ENCODE data around the gene CCNG2. TPM values are rescaled to one million over a fixed set of nuclear protein-coding genes. Genes with fewer than 3 reads are reported as not detected.

The CCNG2 gene
- total and polyA plus RNA-seq, 2 of the 4 experiments (the other 2 are of a cell fraction), result 11.3 to 14.9 TPM

DNA sequence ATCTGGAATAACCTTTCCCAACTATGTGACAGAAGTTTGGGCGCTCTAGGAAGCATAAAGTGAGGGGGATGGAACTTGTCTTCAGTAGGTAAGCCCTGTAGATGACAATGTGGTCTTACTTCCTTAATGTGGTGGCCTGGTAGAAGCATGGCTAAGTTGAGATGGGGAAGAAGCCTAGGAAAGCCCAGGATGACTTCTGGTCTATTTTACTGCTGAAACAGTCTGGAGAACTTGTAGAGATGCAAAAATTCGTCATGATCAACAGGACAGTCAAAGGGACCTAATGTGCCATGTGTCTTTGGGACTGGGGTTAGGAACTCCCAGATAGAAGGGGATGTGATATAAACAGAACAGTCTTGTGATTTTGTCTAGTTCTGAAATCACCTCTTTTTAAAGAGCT, 40.8 kb downstream of the CCNG2 start:
- CTCF ChIA-PET, result interaction anchor here (0.6 to 1.6 kb wide), 2 partner anchors 8 to 38 kb away, joined by 3 to 4 read pairs; no protein-coding TSS in a partner anchor
- H3K27ac ChIP-seq (ENCODE audit: insufficient read depth, low read length), result no peak overlapping the region
- no peak overlapping the region for H3K56ac ChIP-seq (ENCODE audit: extremely low read depth, insufficient read depth, low read length)

More for the DNA sequence above, 40.8 kb downstream of the CCNG2 start:
- H3K27me3 ChIP-seq (ENCODE audit: control insufficient read depth, insufficient read depth, low read length), result peaks cover 59% of the 10 kb centered on the region
- no peak overlapping the region for H2BK15ac ChIP-seq (ENCODE audit: low read depth, low read length)
- no peak overlapping the region for H2AFZ ChIP-seq (replicated peaks; ENCODE audit: low read length, poor library complexity)
- H3K9me1 ChIP-seq (ENCODE audit: insufficient read depth, low read length), result no peaks in the 10 kb centered on the region
- no peak overlapping the region for H4K91ac ChIP-seq (ENCODE audit: insufficient read depth, low read depth, low read length)
- no peak overlapping the region for H3K23ac ChIP-seq (ENCODE audit: low read depth, low read length)
- H4K20me1 ChIP-seq (ENCODE audit: insufficient read depth, low read length), result no peaks in the 10 kb centered on the region
- intact Hi-C loops (cut with micrococcal nuclease) (no loop called here), dilution Hi-C loops (cut with HindIII; ENCODE audit: low sequenced_read_pairs, unreplicated experiment) (no loop called here), in situ Hi-C loops (cut with MboI; ENCODE audit: low sequenced_read_pairs) (no loop called here)
- H2BK20ac ChIP-seq (ENCODE audit: low read depth, low read length), result no peak overlapping the region
- no peak overlapping the region for H2AK9ac ChIP-seq (replicated peaks; ENCODE audit: low read depth, low read length, poor library complexity)
- no peak overlapping the region for H3K4me2 ChIP-seq (ENCODE audit: low read depth, low read length)
- DNase-seq (no peak), ATAC-seq (ENCODE audit: low read depth) (no peak)
- no peak overlapping the region for H3K4me3 ChIP-seq (ENCODE audit: insufficient read depth, low read depth, low read length)
- TF ChIP-seq, protein P1, sequence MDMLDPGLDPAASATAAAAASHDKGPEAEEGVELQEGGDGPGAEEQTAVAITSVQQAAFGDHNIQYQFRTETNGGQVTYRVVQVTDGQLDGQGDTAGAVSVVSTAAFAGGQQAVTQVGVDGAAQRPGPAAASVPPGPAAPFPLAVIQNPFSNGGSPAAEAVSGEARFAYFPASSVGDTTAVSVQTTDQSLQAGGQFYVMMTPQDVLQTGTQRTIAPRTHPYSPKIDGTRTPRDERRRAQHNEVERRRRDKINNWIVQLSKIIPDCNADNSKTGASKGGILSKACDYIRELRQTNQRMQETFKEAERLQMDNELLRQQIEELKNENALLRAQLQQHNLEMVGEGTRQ (IDR thresholded peaks at IDR 0.05; ENCODE audit: low read depth, low read length), result no peak
- TF ChIP-seq CTCF (conservative IDR thresholded peaks at IDR 0.05; ENCODE audit: low read depth, low read length) (no peak), NFE2L2 (IDR thresholded peaks at IDR 0.05; ENCODE audit: low read depth, low read length) (no peak)
- TF ChIP-seq, protein P2, sequence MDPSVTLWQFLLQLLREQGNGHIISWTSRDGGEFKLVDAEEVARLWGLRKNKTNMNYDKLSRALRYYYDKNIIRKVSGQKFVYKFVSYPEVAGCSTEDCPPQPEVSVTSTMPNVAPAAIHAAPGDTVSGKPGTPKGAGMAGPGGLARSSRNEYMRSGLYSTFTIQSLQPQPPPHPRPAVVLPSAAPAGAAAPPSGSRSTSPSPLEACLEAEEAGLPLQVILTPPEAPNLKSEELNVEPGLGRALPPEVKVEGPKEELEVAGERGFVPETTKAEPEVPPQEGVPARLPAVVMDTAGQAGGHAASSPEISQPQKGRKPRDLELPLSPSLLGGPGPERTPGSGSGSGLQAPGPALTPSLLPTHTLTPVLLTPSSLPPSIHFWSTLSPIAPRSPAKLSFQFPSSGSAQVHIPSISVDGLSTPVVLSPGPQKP (IDR thresholded peaks at IDR 0.05; ENCODE audit: borderline replicate concordance, low read depth, low read length), result no peak
- no peaks in the 10 kb centered on the region for H3K36me3 ChIP-seq (ENCODE audit: control insufficient read depth, insufficient read depth, low read length)
- no CpG with 5 or more reads among the region's 2 CpGs for WGBS, 2 experiments (ENCODE audit: extremely low coverage in 2 of 2, insufficient read length in 1 of 2)
- H4K8ac ChIP-seq (ENCODE audit: low read depth in 2 of 2, low read length in 2 of 2), result no peak overlapping the region
- H2AK5ac ChIP-seq (ENCODE audit: low read depth, low read length), result no peak overlapping the region
- BruUV-seq (replicated peaks), result no TSS peak
- peaks cover 5% of the 10 kb centered on the region; the same call in 1 of the 2 replicates for H3K9me3 ChIP-seq (ENCODE audit: control insufficient read depth, insufficient read depth, low read length)
- POLR2A ChIA-PET (ENCODE audit: unreplicated experiment), result no interaction called here
- H2BK120ac ChIP-seq (ENCODE audit: low read depth, low read length), result no peak overlapping the region
- no peak overlapping the region for H3K18ac ChIP-seq (ENCODE audit: low read depth, low read length)
- no peaks in the 10 kb centered on the region for H3K79me1 ChIP-seq (ENCODE audit: low read depth in 1 of 2, low read length in 2 of 2)
- H3K14ac ChIP-seq (replicated peaks; ENCODE audit: low read depth, low read length), result no peak overlapping the region
- H3K4ac ChIP-seq (ENCODE audit: low read depth, low read length), result no peak overlapping the region
- H4K5ac ChIP-seq (ENCODE audit: low read depth, low read length), result no peak overlapping the region
- H3K4me1 ChIP-seq (ENCODE audit: control insufficient read depth, insufficient read depth, low read length), result no peaks in the 10 kb centered on the region
- no peak overlapping the region for H3K9ac ChIP-seq (ENCODE audit: low read depth, low read length)
- H2BK5ac ChIP-seq (ENCODE audit: low read depth, low read length, poor library complexity, severe bottlenecking), result no peak overlapping the region

Data from IMR-90 (cell line).